Measurements from ENCODE around the gene COL15A1.

DNA sequence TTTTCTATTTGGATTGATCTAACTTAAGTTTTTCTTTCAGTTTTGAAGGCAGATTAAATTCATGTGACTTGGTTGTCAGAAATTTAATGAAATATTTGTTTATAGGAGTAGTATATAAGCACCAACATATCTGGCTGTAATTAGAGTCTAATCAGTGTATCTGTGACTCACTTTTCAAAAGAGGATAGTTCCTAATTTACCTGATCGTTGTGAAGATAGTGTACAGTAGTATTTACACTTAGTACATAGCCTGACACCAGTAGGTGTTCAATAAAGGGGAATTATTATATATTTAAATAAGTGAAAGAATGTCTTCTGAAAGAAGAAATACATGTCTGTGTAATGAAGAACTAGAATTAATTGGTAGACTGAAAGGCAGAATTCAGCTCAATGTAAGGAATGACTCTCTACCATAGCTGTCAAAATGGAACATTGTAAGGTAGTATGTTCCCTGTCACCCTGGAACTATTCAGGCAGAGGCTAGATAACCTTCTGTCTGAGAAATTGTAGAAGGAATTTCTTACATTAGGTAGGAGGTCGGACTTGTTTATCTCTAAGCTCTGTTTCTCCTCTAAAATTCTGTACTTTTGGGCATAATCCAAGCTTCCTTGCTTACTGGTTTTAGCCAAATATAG lies 169.8 kb downstream of the COL15A1 start:
- TF ChIP-seq CTCF (IDR thresholded peaks at IDR 0.05 in 4 of 5, conservative IDR thresholded peaks at IDR 0.05 in 1 of 5) (no peak), POLR2A (IDR thresholded peaks at IDR 0.05) (no peak)

Data from gastrocnemius medialis (tissue), 4 donors.